H1 (cell line): ENCODE measurements around the gene MAGEA9. TPM values are rescaled to one million over a fixed set of nuclear protein-coding genes. Genes with fewer than 3 reads are reported as not detected.

ENCODE experiments used
- CTCF ChIA-PET: fragments of 300-600 bp; sonication (Branson Sonifier 250); formaldehyde crosslinking; loops from one replicate; lab custom pipeline; 2021; ENCODE audit not compliant: partially characterized antibody; lab: Charles Lee
- POLR2A ChIA-PET: fragments of 300-600 bp; sonication (Branson Sonifier 250); formaldehyde crosslinking; loops from one replicate; lab custom pipeline; 2021; ENCODE audit warnings: inconsistent platforms; ENCODE audit not compliant: partially characterized antibody; lab: Charles Lee
- DNase-seq, 2 experiments: peaks; one replicate each; pipeline versions ENCODE4 v3.0.0 to v3.0.0-alpha.2; 2010 to 2022; ENCODE audit warnings: low spot score in 2 of 2, low read depth in 1 of 2, mixed read lengths in 1 of 2
- FAIRE-seq: peaks from 2 replicates; lab custom pipeline; 2011; peaks lifted over from hg19 to GRCh38; lab: Jason Lieb, UNC
- H2AFZ ChIP-seq: 2 replicates; pipeline ENCODE4 v1.8.1; 2012; ENCODE audit warnings: low read length, inconsistent platforms
- H2AK5ac ChIP-seq: 2 replicates; pipeline ENCODE4 v1.6.1; 2013; ENCODE audit warnings: low read depth, low read length
- H2BK120ac ChIP-seq: replicated peaks from 2 replicates; pipeline ENCODE3; 2013; ENCODE audit warnings: low read depth, low read length, inconsistent platforms
- H2BK12ac ChIP-seq: 2 replicates; pipeline ENCODE4 v1.6.1; 2013; ENCODE audit warnings: low read depth, low read length
- H2BK15ac ChIP-seq: 2 replicates; pipeline ENCODE4 v1.6.1; 2013; ENCODE audit warnings: low read length
- H2BK20ac ChIP-seq: 2 replicates; pipeline ENCODE4 v1.6.1; 2013; ENCODE audit warnings: low read length
- H2BK5ac ChIP-seq: 2 replicates; pipeline ENCODE4 v1.6.1; 2013; ENCODE audit warnings: low read depth, low read length
- H3K14ac ChIP-seq: 2 replicates; pipeline ENCODE4 v1.6.1; 2013; ENCODE audit warnings: inconsistent platforms; ENCODE audit not compliant: insufficient read length
- H3K18ac ChIP-seq: 2 replicates; pipeline ENCODE4 v1.6.1; 2013; ENCODE audit warnings: low read length; ENCODE audit errors: extremely low read depth
- H3K23ac ChIP-seq: 2 replicates; pipeline ENCODE4 v1.6.1; 2013; ENCODE audit warnings: inconsistent platforms; ENCODE audit not compliant: insufficient read length
- H3K23me2 ChIP-seq: 2 replicates; pipeline ENCODE4 v1.6.1; 2013; ENCODE audit warnings: low read depth, low read length
- H3K27ac ChIP-seq: 2 replicates; pipeline ENCODE4 v1.6.1; 2011; ENCODE audit warnings: low read depth, low read length, inconsistent platforms
- H3K27me3 ChIP-seq, 4 experiments: replicated peaks in 1 of 4; 1 replicate in 1 of 4; 2 replicates in 3 of 4; pipeline versions ENCODE4 v1.6.1 to v1.8.1; 2011 to 2013; ENCODE audit warnings: low read length in 3 of 4, mild to moderate bottlenecking in 3 of 4, inconsistent platforms in 2 of 4, mixed read lengths in 2 of 4, moderate library complexity in 1 of 4; ENCODE audit not compliant: control insufficient read depth in 3 of 4, insufficient read depth in 3 of 4; ENCODE audit errors: extremely low read depth in 1 of 4
- H3K36me3 ChIP-seq, 4 experiments: 2 replicates each; pipeline versions ENCODE4 v1.6.1 to v1.8.1; 2011 to 2013; ENCODE audit warnings: mild to moderate bottlenecking in 4 of 4, low read length in 3 of 4, moderate library complexity in 2 of 4, control low read depth in 1 of 4, inconsistent platforms in 1 of 4; ENCODE audit not compliant: insufficient read depth in 4 of 4, control insufficient read depth in 2 of 4
- H3K4ac ChIP-seq: replicated peaks from 2 replicates; pipeline ENCODE3; 2013; ENCODE audit warnings: low read length, low read depth, mixed read lengths, inconsistent platforms; ENCODE audit not compliant: insufficient read length
- H3K4me1 ChIP-seq, 4 experiments: replicated peaks in 1 of 4; 1 replicate in 1 of 4; 2 replicates in 3 of 4; pipeline versions ENCODE4 v1.6.1 to v1.8.1; 2011 to 2013; ENCODE audit warnings: low read length in 3 of 4, inconsistent platforms in 2 of 4, mixed read lengths in 1 of 4; ENCODE audit not compliant: insufficient read depth in 4 of 4, control insufficient read depth in 3 of 4
- H3K4me2 ChIP-seq, 2 experiments: 2 replicates each; pipeline versions ENCODE4 v1.6.1 to v1.8.1; 2011 to 2013; ENCODE audit warnings: low read depth in 2 of 2, low read length in 2 of 2, control low read depth in 1 of 2, inconsistent platforms in 1 of 2, mild to moderate bottlenecking in 1 of 2; ENCODE audit not compliant: insufficient read depth in 1 of 2
- H3K4me3 ChIP-seq, 4 experiments: fragments of 200-600, 300-600 bp in 1 of 4; sonication (generic), shearing (Covaris generic), sonication (Bioruptor Twin) in 1 of 4; 2 replicates each; pipeline versions ENCODE4 v1.5.1 to v1.8.1; 2011 to 2016; ENCODE audit warnings: low read length in 4 of 4, low read depth in 3 of 4, control low read depth in 2 of 4, inconsistent platforms in 2 of 4, mild to moderate bottlenecking in 2 of 4, mixed read lengths in 1 of 4, moderate library complexity in 1 of 4; ENCODE audit not compliant: insufficient read depth in 2 of 4; ENCODE audit errors: extremely low read depth in 1 of 4
- H3K56ac ChIP-seq: replicated peaks from 2 replicates; pipeline ENCODE3; 2013; ENCODE audit warnings: low read depth, mild to moderate bottlenecking, mixed read lengths, low read length, inconsistent platforms; ENCODE audit not compliant: insufficient read length
- H3K79me1 ChIP-seq: 2 replicates; pipeline ENCODE4 v1.6.1; 2013; ENCODE audit warnings: low read depth, low read length, control low read depth
- H3K79me2 ChIP-seq, 2 experiments: 2 replicates each; pipeline versions ENCODE4 v1.6.1 to v1.8.1; 2012 to 2013; ENCODE audit warnings: low read length in 2 of 2, mild to moderate bottlenecking in 2 of 2, inconsistent platforms in 1 of 2; ENCODE audit not compliant: insufficient read depth in 2 of 2, control insufficient read depth in 1 of 2
- H3K9ac ChIP-seq, 4 experiments: replicated peaks in 1 of 4; 1 replicate in 1 of 4; 2 replicates in 3 of 4; pipeline versions ENCODE4 v1.6.1 to v1.8.1; 2011 to 2013; ENCODE audit warnings: low read depth in 3 of 4, low read length in 3 of 4, control low read depth in 2 of 4, mild to moderate bottlenecking in 2 of 4, moderate library complexity in 2 of 4, inconsistent platforms in 1 of 4; ENCODE audit errors: extremely low read depth in 1 of 4
- H3K9me3 ChIP-seq, 2 experiments: 2 replicates each; pipeline versions ENCODE4 v1.6.1 to v1.8.1; 2012 to 2013; ENCODE audit warnings: mild to moderate bottlenecking in 2 of 2, moderate library complexity in 2 of 2, control low read depth in 1 of 2, inconsistent platforms in 1 of 2, low read depth in 1 of 2, low read length in 1 of 2, mixed read lengths in 1 of 2; ENCODE audit not compliant: insufficient read depth in 2 of 2
- H4K20me1 ChIP-seq, 2 experiments: replicated peaks in 1 of 2; 2 replicates each; pipeline versions ENCODE3 to v1.8.1; 2011 to 2013; ENCODE audit warnings: inconsistent platforms in 2 of 2, low read length in 2 of 2, mild to moderate bottlenecking in 1 of 2; ENCODE audit not compliant: insufficient read depth in 2 of 2, control insufficient read depth in 1 of 2
- H4K5ac ChIP-seq: 2 replicates; pipeline ENCODE4 v1.6.1; 2013; ENCODE audit warnings: low read length, low read depth, mixed read lengths, inconsistent platforms; ENCODE audit not compliant: insufficient read length
- H4K8ac ChIP-seq: 2 replicates; pipeline ENCODE4 v1.8.0; 2013; ENCODE audit warnings: mild to moderate bottlenecking, moderate library complexity, low read length, inconsistent platforms; ENCODE audit not compliant: insufficient read depth; ENCODE audit errors: extremely low read depth
- H4K91ac ChIP-seq: replicated peaks from 2 replicates; pipeline ENCODE3; 2013; ENCODE audit warnings: low read length, mixed read lengths, inconsistent platforms; ENCODE audit not compliant: insufficient read length
- MAFK ChIP-seq: IDR thresholded peaks from 2 replicates; pipeline ENCODE4 v1.6.1; 2012; ENCODE audit warnings: low read depth, mild to moderate bottlenecking, improper control_type of control experiment, low read length
- RAD21 ChIP-seq, 2 experiments: IDR thresholded peaks in 1 of 2; conservative IDR thresholded peaks in 1 of 2; 2 replicates each; pipeline ENCODE4 v1.6.1; 2011; ENCODE audit warnings: low read depth in 2 of 2, low read length in 2 of 2, improper control_type of control experiment in 1 of 2, inconsistent platforms in 1 of 2, mild to moderate bottlenecking in 1 of 2, moderate library complexity in 1 of 2
- RFX5 ChIP-seq: IDR thresholded peaks from 2 replicates; pipeline ENCODE4 v1.6.1; 2011; ENCODE audit warnings: low read depth, low read length, improper control_type of control experiment, borderline replicate concordance
- SP1 ChIP-seq: IDR thresholded peaks from 2 replicates; pipeline ENCODE4 v1.6.1; 2011; ENCODE audit warnings: low read depth, low read length
- TAF7 ChIP-seq: optimal IDR thresholded peaks from 2 replicates; pipeline ENCODE3; 2011; ENCODE audit warnings: low read depth, mild to moderate bottlenecking, inconsistent platforms, low read length, moderate library complexity, borderline replicate concordance
- YY1 ChIP-seq: IDR thresholded peaks from 2 replicates; pipeline ENCODE4 v1.6.1; 2011; ENCODE audit warnings: low read depth, mild to moderate bottlenecking, low read length
- WGBS, 2 experiments: shearing (Covaris generic) in 1 of 2; methylation state at CpG; one replicate each; pipeline versions ENCODE4 v1.1.6 to v1.1.7; 2013 to 2015; ENCODE audit warnings: low lambda C conversion rate in 2 of 2, mixed read lengths in 2 of 2, inconsistent platforms in 1 of 2, low coverage in 1 of 2, missing lambda C conversion rate in 1 of 2; ENCODE audit not compliant: insufficient replicate concordance in 2 of 2, insufficient coverage in 1 of 2, insufficient read length in 1 of 2; ENCODE audit errors: extremely low coverage in 1 of 2, missing lambda C conversion rate in 1 of 2; 5-methylcytosine and 5-hydroxymethylcytosine counted together
- polyA plus RNA-seq, 7 experiments: library from polyadenylated mRNA; depleted of rRNA in 3 of 7; stranded (reverse) in 5 of 7; unstranded in 2 of 7; fragments of >200 nt in 5 of 7; fragments of 200-250 nt in 2 of 7; gene quantifications; 1 replicate in 5 of 7; 2 replicates in 1 of 7; 4 replicates in 1 of 7; pipeline versions ENCODE4 v1.2.1 to v1.2.3, GENCODE V29; 2011 to 2013; ENCODE audit warnings: missing spikeins in 2 of 7, mixed read lengths in 2 of 7
- total RNA-seq: library from RNA; stranded (reverse); fragmentation: NEBNext Ultra II Directional; extraction: Animal tissue kit (Norgen Biotek cat#: 25700); gene quantifications from 2 replicates; pipeline ENCODE4 v1.2.1, GENCODE V29; 2021
- TF ChIP-seq, protein P1 (sequence below), 3 experiments: IDR thresholded peaks; 1 replicate in 2 of 3; 2 replicates in 1 of 3; pipeline versions ENCODE4 v1.5.1 to v1.6.1; 2011; ENCODE audit warnings: low read length in 3 of 3, mild to moderate bottlenecking in 3 of 3, inconsistent platforms in 2 of 3, low read depth in 1 of 3, moderate library complexity in 1 of 3; ENCODE audit not compliant: insufficient read depth in 1 of 3; ENCODE audit errors: control extremely low read depth in 1 of 3

Gene MAGEA9
- total and polyA plus RNA-seq, 2 of the 8 experiments (the other 6 are each of a cell fraction or from before 2014, with no cell fraction given): not detected

DNA sequence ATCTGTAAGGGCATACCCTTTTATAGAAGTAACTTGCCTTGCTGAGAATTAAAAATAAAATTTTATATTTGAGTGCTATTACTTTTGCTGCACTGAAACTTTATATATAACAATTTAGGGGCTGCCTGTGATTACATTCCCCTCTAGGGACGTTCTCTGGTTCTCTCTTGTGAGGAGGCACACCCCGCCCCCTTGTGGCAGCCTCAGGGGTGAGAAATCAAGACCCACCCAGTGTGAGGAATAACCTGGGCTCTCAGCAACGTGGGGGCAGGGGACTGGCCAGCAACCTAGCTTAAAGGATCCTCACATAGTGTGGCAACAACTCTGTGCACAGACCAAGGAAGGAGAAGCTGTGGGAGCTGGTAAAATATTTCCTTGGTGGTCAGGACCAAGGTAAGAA, 43.7 kb downstream of the MAGEA9 start:
- H2BK12ac ChIP-seq: no peak overlapping the region
- H2BK120ac ChIP-seq: no peak overlapping the region
- no peak overlapping the region for H3K4me3 ChIP-seq
- H3K9me3 ChIP-seq: peaks cover 0 to 3% of the 10 kb centered on the region in 2 experiments; a peak in 1 of 4 replicates
- no peak overlapping the region for H2BK5ac ChIP-seq
- H3K27me3 ChIP-seq: no peaks in the 10 kb centered on the region
- H4K20me1 ChIP-seq: no peaks in the 10 kb centered on the region
- peak in 1 of 2 experiments; percentile 72 for DNase-seq
- 25% methylated on average over 1 of the region's 3 CpGs; no CpG with 5 or more reads in 1 of the 2 experiments for WGBS, 2 experiments
- H3K9ac ChIP-seq: no peak overlapping the region
- H4K8ac ChIP-seq: no peak overlapping the region
- H2AFZ ChIP-seq: no peak overlapping the region
- no peak overlapping the region for H2BK20ac ChIP-seq
- H3K23ac ChIP-seq: no peak overlapping the region
- H3K27ac ChIP-seq: no peak overlapping the region
- peaks cover 0 to 2% (median under 1%) of the 10 kb centered on the region in 4 experiments; a peak in 3 of 7 replicates for H3K4me1 ChIP-seq
- H2BK15ac ChIP-seq: no peak overlapping the region
- H4K91ac ChIP-seq: no peak overlapping the region
- H3K4ac ChIP-seq: no peak overlapping the region
- no peak for TF ChIP-seq SP1
- peak; percentile 41 to 57 for TF ChIP-seq RAD21 (IDR thresholded peaks at IDR 0.05 in 1 of 2, conservative IDR thresholded peaks at IDR 0.05 in 1 of 2; ENCODE audit: low read depth in 2 of 2, low read length in 2 of 2)
- TF ChIP-seq TAF7: no peak
- TF ChIP-seq, protein P1, sequence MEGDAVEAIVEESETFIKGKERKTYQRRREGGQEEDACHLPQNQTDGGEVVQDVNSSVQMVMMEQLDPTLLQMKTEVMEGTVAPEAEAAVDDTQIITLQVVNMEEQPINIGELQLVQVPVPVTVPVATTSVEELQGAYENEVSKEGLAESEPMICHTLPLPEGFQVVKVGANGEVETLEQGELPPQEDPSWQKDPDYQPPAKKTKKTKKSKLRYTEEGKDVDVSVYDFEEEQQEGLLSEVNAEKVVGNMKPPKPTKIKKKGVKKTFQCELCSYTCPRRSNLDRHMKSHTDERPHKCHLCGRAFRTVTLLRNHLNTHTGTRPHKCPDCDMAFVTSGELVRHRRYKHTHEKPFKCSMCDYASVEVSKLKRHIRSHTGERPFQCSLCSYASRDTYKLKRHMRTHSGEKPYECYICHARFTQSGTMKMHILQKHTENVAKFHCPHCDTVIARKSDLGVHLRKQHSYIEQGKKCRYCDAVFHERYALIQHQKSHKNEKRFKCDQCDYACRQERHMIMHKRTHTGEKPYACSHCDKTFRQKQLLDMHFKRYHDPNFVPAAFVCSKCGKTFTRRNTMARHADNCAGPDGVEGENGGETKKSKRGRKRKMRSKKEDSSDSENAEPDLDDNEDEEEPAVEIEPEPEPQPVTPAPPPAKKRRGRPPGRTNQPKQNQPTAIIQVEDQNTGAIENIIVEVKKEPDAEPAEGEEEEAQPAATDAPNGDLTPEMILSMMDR (IDR thresholded peaks at IDR 0.05; ENCODE audit: control extremely low read depth in 1 of 3, insufficient read depth in 1 of 3, low read depth in 1 of 3, low read length in 3 of 3): peak; percentile 45 to 60 (median 48)
- TF ChIP-seq YY1: no peak
- TF ChIP-seq RFX5: no peak
- no peak for TF ChIP-seq MAFK
- H3K56ac ChIP-seq: no peak overlapping the region
- H3K79me1 ChIP-seq: no peaks in the 10 kb centered on the region
- no peak overlapping the region for H3K14ac ChIP-seq
- H4K5ac ChIP-seq: no peak overlapping the region
- H3K18ac ChIP-seq: no peak overlapping the region
- no peak overlapping the region for H2AK5ac ChIP-seq
- no peak overlapping the region for H3K4me2 ChIP-seq
- no peaks in the 10 kb centered on the region for H3K79me2 ChIP-seq
- ChIA-PET CTCF (interaction anchor here (1.1 kb wide), 1 partner anchor 10 kb away, joined by 4 read pairs; no protein-coding TSS in a partner anchor), POLR2A (no interaction called here)
- no peaks in the 10 kb centered on the region for H3K36me3 ChIP-seq
- no peak for FAIRE-seq
- no peaks in the 10 kb centered on the region for H3K23me2 ChIP-seq
